HepG2 (cell line): Measurements from ENCODE around the gene TOLLIP. TPM values are rescaled to one million over a fixed set of nuclear protein-coding genes. Genes with fewer than 3 reads are reported as not detected.

ENCODE experiments used
- HNRNPUL1 ChIP-seq: fragments of 200-400 bp; formaldehyde crosslinking; IDR thresholded peaks from 2 replicates; pipeline ENCODE4 v1.6.1; 2017; ENCODE audit warnings: low read depth, mild to moderate bottlenecking, low read length, moderate library complexity
- MAFG ChIP-seq: sonication (generic); formaldehyde crosslinking; IDR thresholded peaks from 2 replicates; pipeline ENCODE4 v1.5.1; 2020; ENCODE audit warnings: mild to moderate bottlenecking, missing genetic modification reagents
- MEIS2 ChIP-seq: sonication (generic); formaldehyde crosslinking; IDR thresholded peaks from 2 replicates; pipeline ENCODE4 v1.9.0; 2021; ENCODE audit warnings: mild to moderate bottlenecking, missing genetic modification reagents
- REPIN1 ChIP-seq: sonication (generic); formaldehyde crosslinking; IDR thresholded peaks from 2 replicates; pipeline ENCODE4 v1.8.0; 2022; ENCODE audit warnings: missing genetic modification reagents, low read depth, mild to moderate bottlenecking, borderline replicate concordance
- RXRB ChIP-seq: IDR thresholded peaks from 2 replicates; pipeline ENCODE4 v1.6.1; 2016; ENCODE audit warnings: borderline replicate concordance, missing genetic modification reagents, missing compliant biosample characterization
- SETDB1 ChIP-seq: sonication (generic); formaldehyde crosslinking; IDR thresholded peaks from 2 replicates; pipeline ENCODE4 v1.5.1; 2020; ENCODE audit warnings: missing genetic modification reagents, mild to moderate bottlenecking, borderline replicate concordance
- SP4 ChIP-seq: sonication (generic); formaldehyde crosslinking; IDR thresholded peaks from 2 replicates; pipeline ENCODE4 v1.8.1; 2023; ENCODE audit warnings: mild to moderate bottlenecking, missing genetic modification reagents
- SUZ12 ChIP-seq: fragments of 150-350 bp; IDR thresholded peaks from 2 replicates; pipeline ENCODE4 v1.6.1; 2014; ENCODE audit warnings: low read depth, low read length
- WIZ ChIP-seq: sonication (generic); formaldehyde crosslinking; IDR thresholded peaks from 2 replicates; pipeline ENCODE4 v1.5.1; 2020; ENCODE audit warnings: mild to moderate bottlenecking, missing genetic modification reagents
- ZNF747 ChIP-seq: sonication (generic); formaldehyde crosslinking; IDR thresholded peaks from 2 replicates; pipeline ENCODE4 v1.8.1; 2023; ENCODE audit warnings: missing genetic modification reagents, mild to moderate bottlenecking, borderline replicate concordance
- ZNF772 ChIP-seq: sonication (generic); formaldehyde crosslinking; IDR thresholded peaks from 2 replicates; pipeline ENCODE4 v1.5.0; 2020; ENCODE audit warnings: mild to moderate bottlenecking, missing genetic modification reagents
- ZNF780A ChIP-seq: sonication (generic); formaldehyde crosslinking; IDR thresholded peaks from 2 replicates; pipeline ENCODE4 v1.8.0; 2022; ENCODE audit warnings: mild to moderate bottlenecking, missing genetic modification reagents, moderate library complexity
- ZSCAN25 ChIP-seq: sonication (generic); formaldehyde crosslinking; IDR thresholded peaks from 2 replicates; pipeline ENCODE4 v1.8.0; 2022; ENCODE audit warnings: mild to moderate bottlenecking, missing genetic modification reagents
- polyA plus RNA-seq, 8 experiments: library from polyadenylated mRNA; depleted of rRNA in 3 of 8; stranded (reverse) in 7 of 8; unstranded in 1 of 8; fragments of >200 nt; fragmentation: Illumina TruSeq in 4 of 8; extraction: Trizol in 4 of 8; gene quantifications; 2 replicates each; pipeline versions ENCODE4 v1.2.1 to v1.2.3, GENCODE V29; 2011 to 2016; ENCODE audit warnings: low read depth in 4 of 8, missing spikeins in 1 of 8, mixed read lengths in 1 of 8; ENCODE audit not compliant: insufficient read depth in 1 of 8
- total RNA-seq, 5 experiments: library from RNA; depleted of rRNA; stranded (reverse); fragments of >200 nt; fragmentation: Illumina TruSeq; extraction: Trizol; gene quantifications; 2 replicates each; pipeline ENCODE4 v1.2.3, GENCODE V29; 2016; ENCODE audit warnings: low read depth in 1 of 5
- TF ChIP-seq, protein P1 (sequence below): sonication (generic); formaldehyde crosslinking; IDR thresholded peaks from 2 replicates; pipeline ENCODE4 v1.4.0; 2020; ENCODE audit warnings: missing genetic modification reagents, borderline replicate concordance
- TF ChIP-seq, protein P2 (sequence below): sonication (generic); formaldehyde crosslinking; IDR thresholded peaks from 2 replicates; pipeline ENCODE4 v1.4.0; 2020; ENCODE audit warnings: missing genetic modification reagents, borderline replicate concordance
- TF ChIP-seq, protein P3 (sequence below): sonication (generic); formaldehyde crosslinking; conservative IDR thresholded peaks from 2 replicates; pipeline ENCODE4 v1.4.0; 2020; ENCODE audit warnings: missing genetic modification reagents
- TF ChIP-seq, protein P4 (sequence below): sonication (generic); formaldehyde crosslinking; IDR thresholded peaks from 2 replicates; pipeline ENCODE4 v1.4.0; 2020; ENCODE audit warnings: missing genetic modification reagents
- TF ChIP-seq, protein P5 (sequence below): sonication (generic); formaldehyde crosslinking; IDR thresholded peaks from 2 replicates; pipeline ENCODE4 v1.8.0; 2022; ENCODE audit warnings: missing genetic modification reagents, low read depth, mild to moderate bottlenecking, borderline replicate concordance

Gene TOLLIP
- total and polyA plus RNA-seq, 2 of the 13 experiments (the other 11 are each of a cell fraction or from before 2014, with no cell fraction given) = 25.9 to 47.5 TPM

DNA sequence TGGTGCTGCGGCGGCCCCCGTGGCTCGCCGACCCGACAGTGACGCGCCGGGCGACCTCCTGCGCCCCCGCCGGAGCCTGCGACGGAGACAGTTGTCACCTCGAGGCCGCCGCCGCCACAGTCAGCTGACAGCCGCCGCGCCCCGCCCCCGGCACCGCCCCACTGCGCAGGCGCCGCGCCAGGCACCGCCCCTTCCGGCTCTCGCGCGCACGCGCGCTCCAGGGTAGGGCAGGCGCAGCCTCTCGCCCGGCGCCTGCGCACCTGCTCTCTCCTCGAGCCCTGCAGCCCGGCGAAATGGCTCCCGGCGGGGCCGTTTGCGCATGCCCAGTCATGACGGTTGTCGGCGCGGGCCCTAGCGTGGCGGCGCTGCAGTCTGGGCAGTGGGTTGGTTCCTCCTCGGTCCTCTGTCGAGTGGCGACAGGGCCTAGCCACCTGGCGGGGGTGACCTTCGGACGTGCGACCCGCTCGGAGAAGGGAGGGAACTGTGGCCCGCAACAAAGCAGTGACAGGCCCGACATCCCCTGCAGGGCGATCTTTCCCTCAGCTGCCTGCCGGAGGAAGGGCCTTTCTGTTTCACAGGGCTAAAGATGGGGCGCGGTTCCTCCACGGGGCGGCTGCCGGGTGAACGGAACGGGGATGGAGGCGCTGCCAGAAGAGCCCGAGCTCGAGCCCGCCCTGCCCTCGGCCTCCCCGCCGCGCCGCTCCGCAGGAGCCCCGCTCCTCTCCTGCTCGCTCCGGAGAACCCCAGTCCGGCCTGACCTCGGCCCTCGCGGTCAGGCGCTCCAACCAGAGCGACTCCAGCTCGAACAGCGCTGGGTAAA lies at the start of gene TOLLIP (continued):
- TF ChIP-seq HNRNPUL1 (0 out of 2 replicates have a peak, but pooled peaks have one; percentile 57), MAFG (CRISPR knock-in tag) (no peak), REPIN1 (CRISPR knock-in tag) (peak; percentile 92), SUZ12 (no peak), ZNF772 (peak; percentile 70; the same call in 1 of the 2 replicates), WIZ (peak; percentile 72; the same call in 1 of the 2 replicates), ZNF747 (CRISPR knock-in tag) (peak; percentile 67; the same call in 1 of the 2 replicates), SP4 (peak; percentile 87), RXRB (peak; percentile 46; the same call in 1 of the 2 replicates), ZSCAN25 (peak; percentile 44; the same call in 1 of the 2 replicates), MEIS2 (CRISPR knock-in tag) (peak; percentile 45; the same call in 1 of the 2 replicates), SETDB1 (no peak), ZNF780A (peak; percentile 41; the same call in 1 of the 2 replicates)
- TF ChIP-seq, protein P1, sequence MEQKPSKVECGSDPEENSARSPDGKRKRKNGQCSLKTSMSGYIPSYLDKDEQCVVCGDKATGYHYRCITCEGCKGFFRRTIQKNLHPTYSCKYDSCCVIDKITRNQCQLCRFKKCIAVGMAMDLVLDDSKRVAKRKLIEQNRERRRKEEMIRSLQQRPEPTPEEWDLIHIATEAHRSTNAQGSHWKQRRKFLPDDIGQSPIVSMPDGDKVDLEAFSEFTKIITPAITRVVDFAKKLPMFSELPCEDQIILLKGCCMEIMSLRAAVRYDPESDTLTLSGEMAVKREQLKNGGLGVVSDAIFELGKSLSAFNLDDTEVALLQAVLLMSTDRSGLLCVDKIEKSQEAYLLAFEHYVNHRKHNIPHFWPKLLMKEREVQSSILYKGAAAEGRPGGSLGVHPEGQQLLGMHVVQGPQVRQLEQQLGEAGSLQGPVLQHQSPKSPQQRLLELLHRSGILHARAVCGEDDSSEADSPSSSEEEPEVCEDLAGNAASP (CRISPR knock-in tag) = peak; percentile 32; the same call in 1 of the 2 replicates
- TF ChIP-seq, protein P2, sequence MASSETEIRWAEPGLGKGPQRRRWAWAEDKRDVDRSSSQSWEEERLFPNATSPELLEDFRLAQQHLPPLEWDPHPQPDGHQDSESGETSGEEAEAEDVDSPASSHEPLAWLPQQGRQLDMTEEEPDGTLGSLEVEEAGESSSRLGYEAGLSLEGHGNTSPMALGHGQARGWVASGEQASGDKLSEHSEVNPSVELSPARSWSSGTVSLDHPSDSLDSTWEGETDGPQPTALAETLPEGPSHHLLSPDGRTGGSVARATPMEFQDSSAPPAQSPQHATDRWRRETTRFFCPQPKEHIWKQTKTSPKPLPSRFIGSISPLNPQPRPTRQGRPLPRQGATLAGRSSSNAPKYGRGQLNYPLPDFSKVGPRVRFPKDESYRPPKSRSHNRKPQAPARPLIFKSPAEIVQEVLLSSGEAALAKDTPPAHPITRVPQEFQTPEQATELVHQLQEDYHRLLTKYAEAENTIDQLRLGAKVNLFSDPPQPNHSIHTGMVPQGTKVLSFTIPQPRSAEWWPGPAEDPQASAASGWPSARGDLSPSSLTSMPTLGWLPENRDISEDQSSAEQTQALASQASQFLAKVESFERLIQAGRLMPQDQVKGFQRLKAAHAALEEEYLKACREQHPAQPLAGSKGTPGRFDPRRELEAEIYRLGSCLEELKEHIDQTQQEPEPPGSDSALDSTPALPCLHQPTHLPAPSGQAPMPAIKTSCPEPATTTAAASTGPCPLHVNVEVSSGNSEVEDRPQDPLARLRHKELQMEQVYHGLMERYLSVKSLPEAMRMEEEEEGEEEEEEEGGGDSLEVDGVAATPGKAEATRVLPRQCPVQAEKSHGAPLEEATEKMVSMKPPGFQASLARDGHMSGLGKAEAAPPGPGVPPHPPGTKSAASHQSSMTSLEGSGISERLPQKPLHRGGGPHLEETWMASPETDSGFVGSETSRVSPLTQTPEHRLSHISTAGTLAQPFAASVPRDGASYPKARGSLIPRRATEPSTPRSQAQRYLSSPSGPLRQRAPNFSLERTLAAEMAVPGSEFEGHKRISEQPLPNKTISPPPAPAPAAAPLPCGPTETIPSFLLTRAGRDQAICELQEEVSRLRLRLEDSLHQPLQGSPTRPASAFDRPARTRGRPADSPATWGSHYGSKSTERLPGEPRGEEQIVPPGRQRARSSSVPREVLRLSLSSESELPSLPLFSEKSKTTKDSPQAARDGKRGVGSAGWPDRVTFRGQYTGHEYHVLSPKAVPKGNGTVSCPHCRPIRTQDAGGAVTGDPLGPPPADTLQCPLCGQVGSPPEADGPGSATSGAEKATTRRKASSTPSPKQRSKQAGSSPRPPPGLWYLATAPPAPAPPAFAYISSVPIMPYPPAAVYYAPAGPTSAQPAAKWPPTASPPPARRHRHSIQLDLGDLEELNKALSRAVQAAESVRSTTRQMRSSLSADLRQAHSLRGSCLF (CRISPR knock-in tag) = no peak
- TF ChIP-seq, protein P3, sequence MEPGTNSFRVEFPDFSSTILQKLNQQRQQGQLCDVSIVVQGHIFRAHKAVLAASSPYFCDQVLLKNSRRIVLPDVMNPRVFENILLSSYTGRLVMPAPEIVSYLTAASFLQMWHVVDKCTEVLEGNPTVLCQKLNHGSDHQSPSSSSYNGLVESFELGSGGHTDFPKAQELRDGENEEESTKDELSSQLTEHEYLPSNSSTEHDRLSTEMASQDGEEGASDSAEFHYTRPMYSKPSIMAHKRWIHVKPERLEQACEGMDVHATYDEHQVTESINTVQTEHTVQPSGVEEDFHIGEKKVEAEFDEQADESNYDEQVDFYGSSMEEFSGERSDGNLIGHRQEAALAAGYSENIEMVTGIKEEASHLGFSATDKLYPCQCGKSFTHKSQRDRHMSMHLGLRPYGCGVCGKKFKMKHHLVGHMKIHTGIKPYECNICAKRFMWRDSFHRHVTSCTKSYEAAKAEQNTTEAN (CRISPR knock-in tag) = 0 out of 2 replicates have a peak, but pooled peaks have one; percentile 5
- TF ChIP-seq, protein P4, sequence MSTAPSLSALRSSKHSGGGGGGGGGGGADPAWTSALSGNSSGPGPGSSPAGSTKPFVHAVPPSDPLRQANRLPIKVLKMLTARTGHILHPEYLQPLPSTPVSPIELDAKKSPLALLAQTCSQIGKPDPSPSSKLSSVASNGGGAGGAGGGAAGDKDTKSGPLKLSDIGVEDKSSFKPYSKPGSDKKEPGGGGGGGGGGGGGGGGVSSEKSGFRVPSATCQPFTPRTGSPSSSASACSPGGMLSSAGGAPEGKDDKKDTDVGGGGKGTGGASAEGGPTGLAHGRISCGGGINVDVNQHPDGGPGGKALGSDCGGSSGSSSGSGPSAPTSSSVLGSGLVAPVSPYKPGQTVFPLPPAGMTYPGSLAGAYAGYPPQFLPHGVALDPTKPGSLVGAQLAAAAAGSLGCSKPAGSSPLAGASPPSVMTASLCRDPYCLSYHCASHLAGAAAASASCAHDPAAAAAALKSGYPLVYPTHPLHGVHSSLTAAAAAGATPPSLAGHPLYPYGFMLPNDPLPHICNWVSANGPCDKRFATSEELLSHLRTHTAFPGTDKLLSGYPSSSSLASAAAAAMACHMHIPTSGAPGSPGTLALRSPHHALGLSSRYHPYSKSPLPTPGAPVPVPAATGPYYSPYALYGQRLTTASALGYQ (CRISPR knock-in tag) = no peak
- TF ChIP-seq, protein P5, sequence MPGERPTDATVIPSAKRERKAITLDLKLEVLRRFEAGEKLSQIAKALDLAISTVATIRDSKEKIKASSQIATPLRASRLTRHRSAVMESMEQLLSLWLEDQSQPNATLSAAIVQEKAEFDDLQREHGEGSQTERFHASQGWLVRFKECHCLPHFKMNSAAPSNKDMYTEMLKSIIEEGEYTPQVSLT (CRISPR knock-in tag) = no peak
